Endodermal cell (in vitro differentiated cells): ENCODE measurements around the gene ABLIM2. TPM values are rescaled to one million over a fixed set of nuclear protein-coding genes. Genes with fewer than 3 reads are reported as not detected.

Experiments
- DNase-seq: peaks from one replicate; pipeline ENCODE4 v3.0.0-alpha.2; 2017
- H3K27ac ChIP-seq: 2 replicates; pipeline ENCODE4 v1.5.1; 2013; ENCODE audit warnings: mild to moderate bottlenecking, low read depth, low read length, moderate library complexity
- H3K27me3 ChIP-seq: 2 replicates; pipeline ENCODE4 v1.6.1; 2013; ENCODE audit warnings: mild to moderate bottlenecking, low read length, moderate library complexity; ENCODE audit not compliant: insufficient read depth, control insufficient read depth, poor library complexity, severe bottlenecking
- H3K36me3 ChIP-seq: 2 replicates; pipeline ENCODE4 v1.7.0; 2013; ENCODE audit warnings: mild to moderate bottlenecking, low read length, moderate library complexity; ENCODE audit not compliant: control insufficient read depth, insufficient read depth
- H3K4me1 ChIP-seq: one replicate; pipeline ENCODE4 v1.7.0; 2013; ENCODE audit warnings: low read length; ENCODE audit not compliant: control insufficient read depth, insufficient read depth
- H3K4me3 ChIP-seq: 2 replicates; pipeline ENCODE4 v1.5.1; 2013; ENCODE audit warnings: mild to moderate bottlenecking, low read length, moderate library complexity
- H3K9ac ChIP-seq: 2 replicates; pipeline ENCODE4 v1.6.1; 2013; ENCODE audit warnings: mild to moderate bottlenecking, low read length, moderate library complexity; ENCODE audit not compliant: poor library complexity, severe bottlenecking; ENCODE audit errors: extremely low read depth
- H3K9me3 ChIP-seq: 2 replicates; pipeline ENCODE4 v1.6.1; 2013; ENCODE audit warnings: mild to moderate bottlenecking, low read length, moderate library complexity; ENCODE audit not compliant: control insufficient read depth
- H3K27ac Mint-ChIP-seq: 2 replicates; pipeline ENCODE4 v1.8.0; 2020; ENCODE audit warnings: mixed read lengths
- H3K27me3 Mint-ChIP-seq: 2 replicates; pipeline ENCODE4 v1.8.0; 2021; ENCODE audit warnings: mild to moderate bottlenecking, mixed read lengths; ENCODE audit not compliant: insufficient read depth
- H3K36me3 Mint-ChIP-seq: 2 replicates; pipeline ENCODE4 v1.8.0; 2020; ENCODE audit warnings: low read depth, mixed read lengths
- H3K4me1 Mint-ChIP-seq: 2 replicates; pipeline ENCODE4 v1.8.0; 2020; ENCODE audit warnings: mixed read lengths
- H3K4me3 Mint-ChIP-seq: 2 replicates; pipeline ENCODE4 v1.8.0; 2020; ENCODE audit warnings: mild to moderate bottlenecking, moderate library complexity, mixed read lengths
- H3K9me3 Mint-ChIP-seq: 2 replicates; pipeline ENCODE4 v1.8.0; 2020; ENCODE audit warnings: mild to moderate bottlenecking, mixed read lengths
- WGBS, 2 experiments: methylation state at CpG; one replicate each; pipeline versions ENCODE4 v1.1.5 to v1.1.7; 2013; ENCODE audit warnings: missing lambda C conversion rate in 2 of 2, mixed read lengths in 1 of 2; ENCODE audit not compliant: insufficient coverage in 1 of 2, insufficient read length in 1 of 2; 5-methylcytosine and 5-hydroxymethylcytosine counted together
- total RNA-seq, 2 donors: library from RNA; stranded (reverse); fragmentation: NEBNext Ultra II Directional in 1 of 2; extraction: Animal tissue kit (Norgen Biotek cat#: 25700) in 1 of 2; gene quantifications; 2 replicates in 1 of 2; 3 replicates in 1 of 2; pipeline ENCODE4 v1.2.1, GENCODE V29; 2021
- TF ChIP-seq, protein P1 (sequence below): fragments of 200-600 bp; sonication (generic); conservative IDR thresholded peaks from 2 replicates; pipeline ENCODE4 v1.5.0; 2021; ENCODE audit warnings: antibody characterized with exemption, mild to moderate bottlenecking

ABLIM2 gene
- total RNA-seq, 2 donors from 2014 or later, result 0.35 to 1.6 TPM

- TF ChIP-seq, protein P1, sequence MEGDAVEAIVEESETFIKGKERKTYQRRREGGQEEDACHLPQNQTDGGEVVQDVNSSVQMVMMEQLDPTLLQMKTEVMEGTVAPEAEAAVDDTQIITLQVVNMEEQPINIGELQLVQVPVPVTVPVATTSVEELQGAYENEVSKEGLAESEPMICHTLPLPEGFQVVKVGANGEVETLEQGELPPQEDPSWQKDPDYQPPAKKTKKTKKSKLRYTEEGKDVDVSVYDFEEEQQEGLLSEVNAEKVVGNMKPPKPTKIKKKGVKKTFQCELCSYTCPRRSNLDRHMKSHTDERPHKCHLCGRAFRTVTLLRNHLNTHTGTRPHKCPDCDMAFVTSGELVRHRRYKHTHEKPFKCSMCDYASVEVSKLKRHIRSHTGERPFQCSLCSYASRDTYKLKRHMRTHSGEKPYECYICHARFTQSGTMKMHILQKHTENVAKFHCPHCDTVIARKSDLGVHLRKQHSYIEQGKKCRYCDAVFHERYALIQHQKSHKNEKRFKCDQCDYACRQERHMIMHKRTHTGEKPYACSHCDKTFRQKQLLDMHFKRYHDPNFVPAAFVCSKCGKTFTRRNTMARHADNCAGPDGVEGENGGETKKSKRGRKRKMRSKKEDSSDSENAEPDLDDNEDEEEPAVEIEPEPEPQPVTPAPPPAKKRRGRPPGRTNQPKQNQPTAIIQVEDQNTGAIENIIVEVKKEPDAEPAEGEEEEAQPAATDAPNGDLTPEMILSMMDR, result no peak
- peaks cover 14% of the 10 kb centered on the region for H3K9me3 ChIP-seq
- Mint-ChIP-seq H3K4me3 (no peak overlapping the region), H3K36me3 (no peaks in the 10 kb centered on the region), H3K27me3 (peaks cover 20% of the 10 kb centered on the region), H3K4me1 (no peaks in the 10 kb centered on the region), H3K9me3 (peaks cover 14% of the 10 kb centered on the region), H3K27ac (no peak overlapping the region)
- no peak overlapping the region for H3K27ac ChIP-seq
- no peak overlapping the region for H3K4me3 ChIP-seq
- peaks cover 5% of the 10 kb centered on the region for H3K27me3 ChIP-seq
- WGBS, 2 experiments, result 60 to 85% methylated on average over 1 to 2 of the region's 2 CpGs
- no peaks in the 10 kb centered on the region for H3K4me1 ChIP-seq
- no peak for DNase-seq
- H3K9ac ChIP-seq, result no peak overlapping the region
- H3K36me3 ChIP-seq, result no peaks in the 10 kb centered on the region
Observed at GRCh38 chr4:8167291-8167690, 8.7 kb upstream of the ABLIM2 start.

DNA sequence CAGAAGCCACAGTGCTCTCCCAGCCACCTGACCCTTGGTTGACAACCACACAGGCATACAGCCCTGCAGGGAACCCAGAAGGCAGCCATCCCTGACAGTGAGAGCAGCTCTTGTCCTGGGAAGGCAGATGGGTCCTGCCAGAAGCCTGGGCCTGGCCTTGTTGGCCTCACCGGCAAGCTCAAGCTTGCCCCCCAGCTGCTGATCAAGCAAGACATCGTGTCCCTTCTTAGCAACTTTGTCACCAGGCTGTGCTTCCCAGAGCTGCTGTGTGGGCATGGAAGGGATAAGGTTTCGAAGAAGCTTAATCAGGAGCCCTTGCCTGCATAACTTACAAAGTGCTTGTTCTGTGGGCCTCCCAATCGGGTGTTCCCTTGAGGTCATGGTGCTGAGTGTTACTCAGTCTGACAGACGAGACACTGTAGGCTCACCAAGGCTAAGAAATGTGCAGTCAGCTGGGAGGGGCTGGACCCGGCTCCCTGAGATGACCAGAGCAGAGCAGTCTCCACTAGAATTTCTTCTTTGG is 6.8 kb upstream of the ABLIM2 start:
- Histone ChIP-seq H3K9ac (no peak overlapping the region), H3K4me1 (no peaks in the 10 kb centered on the region), H3K27ac (no peak overlapping the region), H3K4me3 (no peak overlapping the region), H3K36me3 (no peaks in the 10 kb centered on the region), H3K27me3 (peaks cover 13% of the 10 kb centered on the region), H3K9me3 (peaks cover 14% of the 10 kb centered on the region)
- 81 to 88% methylated on average over 3 to 6 of the region's 6 CpGs for WGBS, 2 experiments
- no peaks in the 10 kb centered on the region for H3K36me3 Mint-ChIP-seq
- no peaks in the 10 kb centered on the region for H3K4me1 Mint-ChIP-seq
- peaks cover 26% of the 10 kb centered on the region for H3K27me3 Mint-ChIP-seq
- H3K9me3 Mint-ChIP-seq, result peaks cover 14% of the 10 kb centered on the region
- no peak overlapping the region for H3K27ac Mint-ChIP-seq
- no peak overlapping the region for H3K4me3 Mint-ChIP-seq
- no peak for DNase-seq
- TF ChIP-seq, protein P1, result no peak

GRCh38 chr4:8164687-8165086 is 6.1 kb upstream of the ABLIM2 start:
- no peaks in the 10 kb centered on the region for H3K36me3 ChIP-seq
- Mint-ChIP-seq H3K27me3 (peaks cover 31% of the 10 kb centered on the region), H3K9me3 (peaks cover 14% of the 10 kb centered on the region), H3K4me3 (no peak overlapping the region), H3K36me3 (no peaks in the 10 kb centered on the region), H3K27ac (no peak overlapping the region), H3K4me1 (no peaks in the 10 kb centered on the region)
- 83 to 91% methylated on average over 9 to 10 of the region's 10 CpGs for WGBS, 2 experiments
- H3K4me3 ChIP-seq, result no peak overlapping the region
- no peak for DNase-seq
- peaks cover 14% of the 10 kb centered on the region for H3K9me3 ChIP-seq
- H3K27me3 ChIP-seq, result peaks cover 21% of the 10 kb centered on the region
- H3K4me1 ChIP-seq, result no peaks in the 10 kb centered on the region
- no peak overlapping the region for H3K9ac ChIP-seq
- no peak overlapping the region for H3K27ac ChIP-seq
- TF ChIP-seq, protein P1, result no peak
